ENCODE results near the gene UNCX.
"Not testable (repeated sequence)": the region's sequence is repeated elsewhere in the genome, so short reads cannot be mapped to it uniquely, and the experiment has no call there.

UNCX gene

DNA sequence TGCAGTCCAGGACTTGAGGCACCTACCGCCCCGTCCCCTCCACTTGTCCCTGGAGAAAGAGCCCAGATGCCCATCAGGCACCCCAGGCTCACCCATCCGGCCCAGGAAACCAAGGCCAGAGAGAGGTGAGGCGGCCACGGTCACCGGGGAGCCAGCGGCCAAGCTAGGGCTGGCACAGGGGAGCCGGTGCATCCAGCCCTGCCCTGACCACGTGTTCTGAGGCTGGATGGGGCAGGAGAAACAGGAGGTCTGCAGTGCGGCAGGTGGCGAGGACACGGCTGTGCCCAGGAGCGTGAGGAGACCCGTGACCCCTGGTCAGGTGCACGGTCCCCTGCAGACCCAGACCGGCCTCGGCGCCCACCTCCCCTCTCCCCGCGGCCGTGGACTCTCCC, 27.6 kb downstream of the UNCX start:
- DNase-seq: no peak

DNA sequence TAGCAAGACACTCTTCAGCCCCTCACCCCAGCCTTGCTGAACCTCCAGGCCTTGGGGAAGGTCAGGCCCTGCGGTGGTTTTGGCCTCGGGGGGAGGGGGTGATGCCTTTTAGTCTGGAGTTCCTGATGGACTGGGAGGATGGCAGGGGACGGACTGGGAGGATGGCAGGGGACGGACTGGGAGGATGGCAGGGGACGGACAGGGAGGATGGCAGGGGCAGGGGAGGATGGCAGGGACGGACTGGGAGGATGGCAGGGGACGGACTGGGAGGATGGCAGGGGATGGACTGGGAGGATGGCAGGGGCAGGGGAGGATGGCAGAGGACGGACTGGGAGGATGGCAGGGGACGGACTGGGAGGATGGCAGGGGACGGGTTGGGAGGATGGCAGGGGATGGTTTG, 28.4 kb downstream of the UNCX start:
- DNase-seq: not testable (repeated sequence)

DNA sequence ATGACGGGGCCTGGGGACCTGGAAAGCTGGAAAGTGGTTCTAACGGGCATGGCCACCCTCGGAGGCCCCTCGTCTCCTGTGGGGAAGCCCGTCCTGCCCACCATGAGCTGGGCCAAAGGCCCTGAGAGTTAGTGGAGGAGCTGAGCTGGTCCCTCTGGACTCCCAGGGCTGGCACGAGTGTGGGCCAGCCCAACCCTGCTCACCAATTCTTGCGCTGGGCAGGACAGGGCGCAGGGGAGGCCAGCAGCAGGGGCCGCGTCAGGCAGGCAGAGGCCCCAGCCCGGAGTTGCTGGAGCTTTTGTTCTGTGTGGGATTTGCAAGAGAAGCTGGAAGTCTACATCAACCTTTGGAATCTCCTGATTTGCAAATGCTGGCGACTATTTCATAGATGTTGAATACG, 29.8 kb downstream of the UNCX start:
- DNase-seq: no peak

DNA sequence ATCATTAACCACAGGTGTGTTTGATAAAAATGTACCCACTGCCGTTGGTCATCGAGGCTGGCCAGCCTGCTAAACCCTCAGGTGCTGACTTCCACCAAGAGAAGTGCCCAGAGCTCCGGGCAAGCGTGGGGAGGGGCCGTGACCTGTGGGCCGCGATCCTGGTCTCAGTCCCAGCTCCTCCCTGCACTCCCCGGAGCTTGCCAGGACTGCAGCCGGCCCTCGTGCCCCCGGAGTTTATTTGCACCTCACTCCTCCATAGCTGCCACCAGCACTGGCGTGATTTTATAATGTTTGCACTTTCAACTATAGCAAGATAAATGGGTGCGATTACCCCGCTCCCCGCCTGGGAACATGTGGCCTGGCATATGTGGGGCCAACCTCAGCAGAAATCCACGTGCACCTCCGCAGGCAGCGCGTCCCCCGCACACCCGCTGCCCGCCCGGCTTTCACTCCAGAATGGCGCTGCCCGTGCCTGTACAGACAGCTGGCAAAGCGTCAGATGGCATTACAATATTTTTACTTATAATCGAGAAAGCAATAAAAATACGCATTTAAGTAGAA, 30.8 kb downstream of the UNCX start:
- no peak for DNase-seq

DNA sequence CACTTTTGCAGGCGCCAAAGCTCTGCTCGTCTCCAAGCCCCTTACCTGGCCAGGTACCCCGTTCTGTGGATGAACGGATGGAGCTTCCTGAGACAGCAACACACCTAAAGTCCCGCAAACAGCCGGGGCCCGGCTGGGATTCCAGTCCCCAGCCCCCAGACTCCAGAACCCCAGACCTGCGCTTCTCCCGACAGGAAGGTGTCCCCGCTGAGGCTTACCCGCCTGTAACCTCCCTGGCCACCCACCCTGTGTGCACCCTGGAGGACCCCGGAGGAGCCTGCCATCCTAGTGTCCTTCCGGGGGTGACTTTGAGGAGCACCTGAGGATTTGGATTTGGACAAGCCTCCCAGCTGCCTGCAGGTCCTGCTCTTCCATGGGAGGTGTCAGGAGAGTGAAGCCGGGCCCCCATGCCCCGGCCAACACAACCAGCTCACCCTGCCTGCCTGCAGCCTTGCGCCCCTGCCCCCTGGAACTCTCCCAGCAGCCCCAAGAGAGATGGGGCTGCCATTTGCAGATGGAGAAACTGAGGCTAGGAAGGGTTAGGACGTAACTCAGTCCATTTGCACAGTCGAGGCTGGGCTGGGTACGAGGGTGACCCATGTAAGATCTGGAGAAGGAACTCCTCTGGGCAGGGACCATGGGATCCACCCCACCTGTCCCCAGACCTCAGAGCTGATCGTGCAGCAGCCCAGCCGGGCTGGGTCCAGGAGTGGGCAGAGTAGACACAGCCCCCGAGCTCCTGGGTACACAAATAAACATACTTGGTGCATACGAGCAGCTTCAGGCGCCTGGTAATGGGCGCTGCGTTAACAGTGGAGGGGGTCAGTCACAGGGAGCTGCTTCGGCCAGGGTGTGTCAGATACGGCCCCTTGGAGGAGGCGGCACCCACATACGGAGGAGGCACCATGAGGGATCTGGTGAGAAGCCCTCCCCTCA, 31.9 kb downstream of the UNCX start:
- no peak for DNase-seq

DNA sequence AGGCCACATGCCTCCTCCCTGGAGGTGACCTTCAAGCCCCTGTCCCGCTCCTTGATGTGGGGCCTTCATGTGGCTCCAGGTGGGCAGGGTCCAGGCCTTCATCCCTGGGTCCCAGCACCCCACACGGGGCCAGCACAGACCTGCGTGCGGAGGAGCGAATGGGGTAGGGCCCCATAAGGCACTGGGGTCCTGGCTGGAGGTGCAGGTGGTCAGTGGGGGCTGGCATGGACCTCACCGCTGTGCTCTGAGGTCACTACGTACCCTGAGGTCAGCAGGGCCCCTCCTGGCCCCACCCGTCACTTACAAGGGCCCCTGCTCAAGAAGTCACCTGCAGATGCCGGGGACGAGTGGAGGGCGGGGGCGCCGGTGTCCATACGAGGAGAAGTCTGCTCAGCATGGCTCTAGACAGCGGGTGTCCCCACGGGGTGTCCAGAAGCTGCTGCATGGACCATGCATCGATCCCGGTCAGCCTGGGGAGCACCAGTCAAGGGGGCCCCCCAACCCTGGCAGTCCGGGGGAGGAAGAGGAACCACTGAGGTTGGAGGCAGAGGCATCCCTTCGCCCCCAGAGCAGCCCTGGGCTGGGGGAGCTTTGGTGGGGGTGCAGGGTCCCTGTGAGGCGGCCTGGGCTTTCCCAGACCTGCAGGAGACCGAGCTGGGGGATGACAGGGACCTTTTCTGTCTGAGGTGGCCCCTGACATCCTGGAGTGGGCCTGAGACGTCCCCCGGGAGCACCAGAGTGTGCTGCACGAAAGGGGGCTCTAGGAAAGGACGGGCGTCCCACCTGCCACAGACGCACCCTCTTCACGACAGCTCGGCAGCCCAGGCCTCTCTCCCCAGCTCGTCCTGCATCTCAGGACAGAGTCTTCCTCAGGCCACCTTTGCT, 34.6 kb downstream of the UNCX start:
- DNase-seq: no peak

DNA sequence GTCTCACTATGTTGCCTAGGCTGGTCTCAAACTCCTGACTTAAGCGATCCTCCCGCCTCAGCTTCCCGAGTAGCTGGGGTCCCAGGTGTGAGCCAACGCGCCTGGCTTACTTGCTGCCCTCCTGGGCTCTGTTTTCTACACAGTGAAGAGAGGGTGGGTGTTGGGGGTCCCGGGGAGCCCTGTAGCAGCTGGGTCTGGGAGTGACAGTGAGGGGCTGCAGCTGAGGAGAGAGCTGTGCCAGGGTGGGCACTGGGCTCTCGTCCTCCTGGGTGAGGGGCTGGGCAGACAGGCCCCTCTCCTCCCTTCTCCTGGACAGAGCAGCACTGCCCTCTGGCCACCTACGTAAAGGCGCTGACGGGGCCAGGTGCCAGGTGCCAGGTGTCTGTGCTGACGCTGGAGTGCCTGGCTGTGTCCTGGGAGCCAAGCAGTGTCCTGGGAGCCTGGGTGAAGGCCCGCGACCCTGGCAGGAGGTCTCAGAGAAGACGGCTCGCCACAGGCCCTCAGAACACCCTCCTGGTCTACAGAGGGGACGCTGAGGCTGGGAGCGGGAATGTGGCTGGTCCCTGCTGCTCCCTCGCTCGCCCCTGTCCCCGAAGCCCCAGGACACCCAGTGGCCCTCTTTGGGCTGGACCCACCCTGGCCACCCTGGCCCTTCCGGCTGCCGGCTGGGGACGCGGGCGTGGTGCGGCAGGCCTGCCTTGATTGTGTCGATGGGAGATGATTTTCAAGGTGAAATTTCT, 35.6 kb downstream of the UNCX start:
- no peak for DNase-seq

DNA sequence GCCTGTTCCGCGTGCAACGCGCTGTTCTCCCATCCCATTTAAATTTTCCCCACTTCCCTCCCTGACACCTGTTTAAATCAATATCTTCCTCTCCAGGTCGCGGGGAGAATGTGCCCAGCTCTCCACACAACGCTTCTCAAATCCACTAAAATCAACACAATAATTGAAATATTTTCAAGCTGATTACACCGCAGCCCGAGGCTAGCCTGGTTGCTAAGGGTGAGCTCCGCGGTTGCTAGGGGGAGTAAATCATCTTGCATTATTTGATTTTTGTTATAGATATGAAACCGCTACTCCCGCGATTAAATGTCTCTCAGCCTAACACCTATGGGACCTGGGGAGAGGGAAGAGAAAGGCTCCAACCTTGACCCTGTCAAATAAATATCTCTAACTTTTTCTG, 36.2 kb downstream of the UNCX start:
- peak; percentile 27 for DNase-seq

DNA sequence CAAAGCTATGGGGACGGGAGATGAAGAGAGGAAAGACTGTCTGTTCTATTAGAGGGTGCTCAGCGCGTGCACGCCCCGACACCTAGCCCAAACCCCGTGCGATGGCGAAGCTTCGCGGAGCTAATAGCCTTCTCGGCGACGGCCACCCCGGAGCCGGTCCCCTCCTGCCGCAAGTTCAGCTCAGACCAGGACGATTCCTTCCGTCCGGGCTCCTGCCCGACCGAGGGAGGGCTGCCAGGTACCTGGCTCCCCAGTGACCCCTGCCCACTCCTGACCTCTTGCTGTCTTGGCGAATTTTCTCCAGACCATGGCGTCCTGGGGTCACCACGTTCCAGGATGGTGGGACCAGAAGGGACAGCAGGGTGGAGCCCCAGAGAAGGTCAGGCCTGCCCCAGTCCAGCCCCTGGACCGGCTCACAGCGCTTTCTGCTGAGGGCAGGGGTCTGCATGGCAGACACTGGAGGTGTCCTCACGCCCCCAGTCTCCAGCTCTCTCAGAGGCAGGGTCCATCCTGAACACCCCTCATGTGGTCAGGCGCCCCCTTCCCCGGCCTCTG, 36.7 kb downstream of the UNCX start:
- DNase-seq: no peak

DNA sequence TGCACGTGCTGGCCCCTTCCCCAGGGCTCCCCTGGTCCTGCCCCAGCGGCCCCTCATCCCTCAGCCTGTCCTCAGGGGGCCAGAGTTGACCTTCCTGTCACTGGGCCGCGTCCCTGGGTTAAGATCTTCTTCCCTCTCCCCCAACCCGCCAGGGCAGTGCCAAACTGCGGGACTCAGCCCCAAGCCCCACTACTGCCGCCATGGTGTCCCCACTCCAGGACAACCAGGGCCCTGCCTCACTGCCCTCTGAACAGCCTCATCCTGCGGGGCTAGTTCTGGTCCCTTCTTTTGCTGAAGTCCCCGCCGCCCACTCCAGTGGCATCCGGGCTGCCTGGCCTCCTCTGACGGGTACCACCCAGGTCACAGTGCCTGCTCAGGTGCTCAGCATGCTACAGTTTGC, 37.5 kb downstream of the UNCX start:
- DNase-seq: no peak

DNA sequence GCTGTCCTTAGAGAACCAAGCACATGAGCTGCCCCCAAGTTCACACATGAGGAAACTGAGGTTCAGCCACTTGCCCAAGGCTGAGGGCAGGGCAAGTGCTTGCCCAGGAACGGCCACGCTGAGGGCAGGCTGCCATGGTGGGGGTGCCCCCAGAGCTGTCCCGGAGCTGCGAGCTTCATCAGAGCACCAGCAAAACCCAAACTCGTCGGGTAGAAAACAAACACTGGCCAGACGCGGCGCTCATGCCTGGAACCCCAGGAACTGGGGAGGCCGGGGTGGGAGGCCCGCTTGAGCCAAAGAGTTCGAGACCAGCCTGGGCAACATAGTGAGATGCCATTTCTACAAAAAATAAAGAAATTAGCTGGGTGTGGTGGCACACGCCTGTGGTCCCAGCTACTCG, 38.4 kb downstream of the UNCX start:
- DNase-seq: no peak

DNA sequence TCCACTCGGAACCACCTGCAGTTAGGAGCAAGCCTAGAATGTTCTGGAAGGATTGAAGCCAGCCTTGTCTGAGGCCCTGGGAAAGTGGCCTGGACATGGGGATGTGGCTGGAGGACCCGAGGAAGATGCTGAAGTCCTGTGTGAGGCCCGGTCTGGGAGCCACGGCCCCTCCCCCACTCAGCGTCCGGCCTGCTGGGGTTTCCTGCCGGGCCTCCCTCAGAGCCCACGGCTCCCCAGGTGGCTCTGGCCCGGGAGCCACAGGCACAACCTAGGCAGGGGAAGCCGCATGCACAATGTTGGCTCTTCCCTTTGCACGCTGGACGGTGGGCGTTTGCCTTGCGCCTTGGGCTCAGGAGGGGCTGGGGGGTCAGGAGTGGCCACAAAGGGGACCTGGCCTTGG, 39.0 kb downstream of the UNCX start:
- DNase-seq: no peak

DNA sequence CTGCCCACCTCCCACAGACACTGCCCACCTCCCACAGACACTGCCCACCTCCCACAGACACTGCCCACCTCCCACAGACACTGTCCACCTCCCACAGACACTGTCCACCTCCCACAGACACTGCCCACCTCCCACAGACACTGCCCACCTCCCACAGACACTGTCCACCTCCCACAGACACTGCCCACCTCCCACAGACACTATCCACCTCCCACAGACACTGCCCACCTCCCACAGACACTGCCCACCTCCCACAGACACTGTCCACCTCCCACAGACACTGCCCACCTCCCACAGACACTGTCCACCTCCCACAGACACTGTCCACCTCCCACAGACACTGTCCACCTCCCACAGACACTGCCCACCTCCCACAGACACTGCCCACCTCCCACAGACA, 39.5 kb downstream of the UNCX start:
- DNase-seq: not testable (repeated sequence)

DNA sequence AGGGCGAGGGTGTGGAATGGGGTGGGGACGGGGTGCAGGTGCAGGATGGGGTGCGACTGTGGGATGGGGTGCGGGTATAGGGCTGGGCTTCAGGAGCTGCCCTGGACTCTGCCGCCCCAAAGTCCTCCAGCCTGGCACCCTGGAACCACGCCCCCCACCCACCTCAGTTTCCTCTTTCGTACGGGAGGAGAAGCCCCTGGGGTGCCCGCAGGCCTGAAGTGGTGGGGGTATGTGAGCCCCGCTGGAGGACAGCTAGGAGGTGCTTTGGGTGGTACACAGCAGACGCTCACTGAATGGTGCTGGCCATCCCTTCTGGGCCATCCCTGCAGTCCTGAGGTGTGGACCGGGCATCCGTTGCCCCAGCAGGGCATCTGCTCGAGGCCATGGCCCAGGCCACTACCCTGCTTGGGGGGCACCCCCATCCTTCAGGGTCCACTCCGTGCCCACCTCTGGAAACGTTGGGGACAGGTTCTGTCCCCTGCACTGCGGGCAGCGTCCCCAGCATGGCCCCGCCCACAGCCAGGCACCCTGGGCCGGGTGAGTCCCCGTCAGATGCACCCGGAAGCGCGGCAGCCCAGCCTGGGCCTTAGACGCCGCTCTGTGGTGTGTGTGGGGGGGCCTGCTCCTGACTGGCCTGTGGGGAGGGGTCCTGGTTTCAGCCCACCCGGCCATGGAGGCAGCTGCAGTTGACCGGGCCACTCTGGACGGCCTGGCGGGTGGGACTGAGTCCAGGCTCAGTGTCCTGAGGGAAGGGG, 41.6 kb downstream of the UNCX start:
- no peak for DNase-seq

DNA sequence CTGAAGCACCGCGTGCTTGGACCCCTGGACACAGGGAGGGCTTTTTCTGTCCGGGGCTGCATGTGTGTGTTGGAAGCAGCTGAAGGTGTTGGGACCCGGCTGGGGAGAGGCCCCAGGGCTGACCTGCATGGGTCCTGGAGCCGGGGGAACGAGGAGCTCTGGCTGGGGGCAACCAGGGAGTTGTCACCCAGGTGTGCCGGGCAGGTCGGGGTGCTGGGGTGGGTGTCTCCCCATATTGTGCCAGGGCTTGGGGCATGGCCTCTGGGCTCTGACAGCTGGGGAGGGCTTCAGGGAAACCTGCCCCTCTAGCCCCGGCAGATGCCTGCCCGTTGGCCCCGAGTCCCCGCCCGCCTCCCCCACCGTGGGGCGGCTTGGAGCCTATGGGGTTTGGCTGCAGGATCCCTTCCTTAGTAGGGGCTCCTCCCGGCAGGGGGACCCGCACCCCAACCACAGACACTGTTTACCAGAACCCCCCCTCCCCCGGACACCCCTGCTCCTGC, 42.3 kb downstream of the UNCX start:
- no peak for DNase-seq

DNA sequence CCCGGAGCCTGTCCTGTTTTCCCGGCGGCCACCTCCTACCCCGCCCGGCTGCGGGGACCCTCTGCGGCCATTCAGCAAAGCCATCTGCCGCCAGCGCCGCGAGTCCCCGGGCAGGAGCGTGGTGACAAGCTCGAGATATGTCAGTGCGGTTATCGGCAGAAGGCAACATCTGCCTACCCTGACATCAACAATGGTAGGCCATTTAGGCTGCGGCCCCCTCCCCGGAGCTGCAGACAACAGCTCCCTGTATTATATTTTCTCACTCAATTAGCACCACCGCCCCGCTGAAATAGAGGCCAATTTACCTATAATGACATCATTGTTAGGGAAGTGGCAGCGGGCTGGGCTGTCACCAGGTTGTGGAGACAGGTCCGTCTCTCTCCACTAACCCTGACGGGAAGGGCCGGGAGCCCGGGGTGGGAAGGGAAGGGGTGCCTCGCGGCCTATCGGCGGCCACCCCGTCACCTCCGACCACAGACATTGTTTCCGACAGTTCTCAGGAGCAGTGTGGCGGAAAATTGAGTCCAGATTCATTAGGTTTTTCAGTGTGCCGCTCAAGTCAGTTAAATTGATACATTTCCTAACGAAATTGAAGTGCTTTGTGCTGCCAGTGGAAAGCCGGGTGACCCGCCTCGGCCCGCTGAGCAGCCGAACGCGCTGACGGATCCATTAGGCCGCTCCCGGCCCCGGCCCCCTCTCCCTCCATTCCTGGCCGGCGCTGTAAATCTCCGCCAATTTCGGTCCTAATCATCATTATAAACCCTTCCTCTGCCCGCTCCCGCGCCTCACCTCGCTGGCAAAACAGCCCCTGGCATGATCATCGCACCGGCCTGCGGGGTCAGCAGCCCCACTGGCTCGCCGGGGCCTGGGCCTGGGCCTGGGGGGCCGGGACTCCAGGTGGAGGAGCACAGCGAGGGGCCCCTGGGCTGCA, 43.0 kb downstream of the UNCX start:
- DNase-seq: peak; percentile 70

DNA sequence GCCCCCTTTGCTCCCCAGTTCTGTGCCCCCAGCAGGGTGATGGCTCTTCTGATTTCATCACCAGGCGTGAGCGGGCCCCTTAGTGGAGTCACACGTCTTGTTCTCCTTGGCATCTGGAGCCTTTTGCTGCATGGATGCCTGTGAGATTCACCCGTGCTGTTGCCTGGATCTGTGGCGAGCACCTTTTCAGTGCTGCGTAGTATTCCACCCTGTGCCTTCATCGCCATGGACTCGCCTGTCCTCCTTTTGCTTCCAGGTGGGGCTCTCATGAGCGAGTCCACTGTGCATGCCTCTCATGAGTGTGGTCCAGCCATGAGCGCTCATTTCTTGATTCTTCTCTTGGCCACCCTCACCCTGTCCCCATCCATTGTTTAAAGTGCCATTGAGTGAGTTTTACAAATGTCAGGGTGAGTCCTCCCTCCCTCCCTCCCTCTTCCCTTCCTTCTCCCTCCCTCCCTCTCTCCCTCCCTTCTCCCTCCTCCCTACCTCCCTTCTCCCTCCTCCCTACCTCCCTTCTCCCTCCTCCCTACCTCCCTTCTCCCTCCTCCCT, 44.0 kb downstream of the UNCX start:
- no peak for DNase-seq

DNA sequence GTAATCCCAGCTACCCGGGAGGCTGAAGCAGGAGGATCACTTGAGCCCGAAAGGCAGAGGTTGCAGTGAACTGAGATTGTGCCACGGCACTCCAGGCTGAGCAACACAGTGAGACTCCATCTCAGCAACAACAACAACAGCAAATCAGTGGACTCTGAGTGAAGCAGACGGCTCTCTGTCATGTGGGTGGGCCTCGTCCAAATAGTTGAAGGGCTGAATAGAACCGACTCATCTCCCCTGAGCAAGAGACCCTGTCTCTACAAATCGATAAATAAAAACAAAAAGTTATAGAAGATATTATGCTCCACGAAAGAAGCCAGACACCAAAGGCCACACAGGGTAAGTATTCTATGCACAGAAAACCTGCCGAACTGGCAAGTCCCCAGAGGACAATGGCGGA, 45.9 kb downstream of the UNCX start:
- DNase-seq: no peak

DNA sequence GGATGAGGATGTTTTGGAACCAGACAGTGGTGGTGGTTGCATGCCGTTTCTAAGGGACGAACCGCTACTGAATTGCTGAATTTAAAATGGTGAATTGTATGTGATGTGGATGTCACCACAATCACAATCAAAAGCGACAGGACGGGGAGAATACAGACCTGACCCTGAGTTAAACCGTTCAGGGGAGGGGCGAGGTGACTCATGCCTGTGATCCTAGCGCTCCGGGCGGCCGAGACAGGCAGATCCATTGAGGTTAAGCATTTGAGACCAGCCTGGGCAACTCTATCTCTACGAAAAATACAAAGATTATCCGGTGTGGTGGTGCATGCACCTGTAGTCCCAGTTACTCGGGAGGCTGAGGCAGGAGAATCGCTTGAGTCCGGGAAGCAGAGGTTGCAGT, 46.4 kb downstream of the UNCX start:
- DNase-seq: no peak

DNA sequence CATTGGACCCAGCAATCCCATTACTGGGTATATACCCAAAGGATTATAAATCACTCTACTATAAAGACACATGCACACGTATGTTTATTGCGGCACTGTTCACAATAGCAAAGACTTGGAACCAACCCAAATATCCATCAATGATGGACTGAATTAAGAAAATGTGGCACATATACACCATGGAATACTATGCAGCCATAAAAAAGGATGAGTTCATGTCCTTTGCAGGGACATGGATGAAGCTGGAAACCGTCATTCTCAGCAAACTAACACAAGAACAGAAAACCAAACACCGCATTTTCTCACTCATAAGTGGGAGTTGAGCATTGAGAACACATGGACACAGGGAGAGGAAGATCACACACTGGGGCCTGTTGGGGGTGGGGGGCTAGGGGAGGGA, 47.2 kb downstream of the UNCX start:
- not testable (repeated sequence) for DNase-seq
